HCT116 (cell line): ENCODE results near the gene AKT1.

Experiments used
- EGR1 ChIP-seq: IDR thresholded peaks from 2 replicates; pipeline ENCODE4 v1.6.1; 2012; ENCODE audit warnings: low read depth
- SP1 ChIP-seq: IDR thresholded peaks from 2 replicates; pipeline ENCODE4 v1.6.1; 2012; ENCODE audit warnings: low read depth
- TF ChIP-seq, protein P1 (sequence below): IDR thresholded peaks from 2 replicates; pipeline ENCODE4 v1.6.1; 2012

DNA sequence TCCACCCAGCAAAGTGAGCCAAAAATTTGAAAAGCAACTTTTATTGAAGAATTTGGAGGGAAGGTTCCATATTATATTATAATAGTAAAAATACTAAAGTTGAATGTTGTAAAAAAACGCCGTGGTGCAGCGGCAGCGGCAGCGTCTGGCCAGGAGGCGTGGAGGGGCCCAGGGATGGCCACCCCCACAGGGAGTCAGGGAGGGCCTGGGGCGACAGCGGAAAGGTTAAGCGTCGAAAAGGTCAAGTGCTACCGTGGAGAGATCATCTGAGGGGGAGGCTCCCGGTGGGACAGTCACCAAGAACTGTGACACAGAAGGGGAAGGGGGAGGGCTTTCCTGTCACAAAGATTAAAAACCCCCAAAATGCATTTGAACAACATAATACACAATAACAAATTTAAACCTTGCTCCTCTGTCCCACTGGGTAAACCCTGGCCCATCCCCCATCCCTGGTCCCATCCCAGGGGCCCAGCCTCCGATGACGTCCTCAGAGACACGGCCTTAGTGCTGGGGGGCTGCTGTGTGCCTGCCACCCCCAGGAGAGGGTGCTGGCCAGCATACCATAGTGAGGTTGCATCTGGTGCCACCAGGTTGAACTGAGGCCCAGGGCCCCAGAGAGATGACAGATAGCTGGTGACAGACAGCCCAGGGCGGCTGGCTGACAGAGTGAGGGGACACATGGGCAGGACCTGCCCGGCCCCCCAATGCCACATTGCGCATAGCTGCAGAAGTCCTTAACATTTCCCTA lies 26.1 kb downstream of the AKT1 start:
- TF ChIP-seq EGR1 (no peak), SP1 (no peak)
- TF ChIP-seq, protein P1, sequence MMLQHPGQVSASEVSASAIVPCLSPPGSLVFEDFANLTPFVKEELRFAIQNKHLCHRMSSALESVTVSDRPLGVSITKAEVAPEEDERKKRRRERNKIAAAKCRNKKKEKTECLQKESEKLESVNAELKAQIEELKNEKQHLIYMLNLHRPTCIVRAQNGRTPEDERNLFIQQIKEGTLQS: no peak
